GM12878 (cell line): ENCODE measurements around the gene RPE65.

ENCODE experiments used
- REST ChIP-seq: IDR thresholded peaks from 2 replicates; pipeline ENCODE4 v1.6.1; 2012; ENCODE audit warnings: mild to moderate bottlenecking, low read depth, low read length
- RFX5 ChIP-seq: IDR thresholded peaks from 2 replicates; pipeline ENCODE4 v1.6.1; 2011; ENCODE audit warnings: low read depth, low read length, improper control_type of control experiment
- SUPT20H ChIP-seq: IDR thresholded peaks from 2 replicates; pipeline ENCODE4 v1.6.1; 2011; ENCODE audit warnings: low read depth, mild to moderate bottlenecking, low read length, moderate library complexity, borderline replicate concordance; ENCODE audit not compliant: control insufficient read depth
- USF1 ChIP-seq: IDR thresholded peaks from 2 replicates; pipeline ENCODE4 v1.6.1; 2011; ENCODE audit warnings: borderline replicate concordance, low read depth, mild to moderate bottlenecking, moderate library complexity, mixed read lengths, low read length; ENCODE audit not compliant: insufficient read depth; ENCODE audit errors: extremely low read length
- ZNF24 ChIP-seq: fragments of 450-650 bp; IDR thresholded peaks from 2 replicates; pipeline ENCODE4 v1.6.1; 2017; ENCODE audit warnings: antibody characterized with exemption, mild to moderate bottlenecking

GRCh38 chr1:68460935-68461334 is 11.2 kb upstream of the RPE65 start:
- TF ChIP-seq REST (no peak), ZNF24 (no peak), RFX5 (no peak), USF1 (no peak), SUPT20H (no peak)
